SU-DHL-6 (cell line): ENCODE measurements around the gene PPP3CA.

Source experiments
- EZH2phosphoT487 ChIP-seq: fragments of 200-600 bp; sonication (generic), shearing (Covaris generic); conservative IDR thresholded peaks from 2 replicates; pipeline ENCODE4 v1.6.1; 2018; ENCODE audit warnings: mild to moderate bottlenecking, antibody characterized with exemption, low read length, moderate library complexity, mixed read lengths
- TF ChIP-seq, protein P1 (sequence below): fragments of 200-600 bp; sonication (generic); IDR thresholded peaks from one replicate; pipeline ENCODE4 v1.5.1; 2017; ENCODE audit warnings: antibody characterized with exemption, mild to moderate bottlenecking, low read length, moderate library complexity; ENCODE audit not compliant: insufficient read depth, poor library complexity, severe bottlenecking

DNA sequence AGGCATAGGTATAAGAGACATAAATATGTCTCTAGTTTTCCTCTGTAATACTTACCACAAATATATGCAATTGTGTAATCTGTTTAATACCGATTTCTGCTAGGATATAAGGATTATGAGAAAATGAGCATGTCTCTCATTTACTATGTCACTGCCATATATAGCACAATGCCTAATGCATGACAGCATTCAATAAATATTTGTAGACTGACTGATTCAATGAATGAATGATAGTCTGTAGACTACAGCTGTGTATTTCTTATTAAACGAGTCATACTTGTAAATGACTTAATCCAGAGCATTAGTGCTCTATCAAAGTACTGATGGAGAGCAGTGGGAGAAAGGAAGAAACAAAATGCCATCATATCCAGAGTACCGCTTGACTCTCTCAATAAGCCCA, 175.6 kb downstream of the PPP3CA start:
- TF ChIP-seq, protein P1, sequence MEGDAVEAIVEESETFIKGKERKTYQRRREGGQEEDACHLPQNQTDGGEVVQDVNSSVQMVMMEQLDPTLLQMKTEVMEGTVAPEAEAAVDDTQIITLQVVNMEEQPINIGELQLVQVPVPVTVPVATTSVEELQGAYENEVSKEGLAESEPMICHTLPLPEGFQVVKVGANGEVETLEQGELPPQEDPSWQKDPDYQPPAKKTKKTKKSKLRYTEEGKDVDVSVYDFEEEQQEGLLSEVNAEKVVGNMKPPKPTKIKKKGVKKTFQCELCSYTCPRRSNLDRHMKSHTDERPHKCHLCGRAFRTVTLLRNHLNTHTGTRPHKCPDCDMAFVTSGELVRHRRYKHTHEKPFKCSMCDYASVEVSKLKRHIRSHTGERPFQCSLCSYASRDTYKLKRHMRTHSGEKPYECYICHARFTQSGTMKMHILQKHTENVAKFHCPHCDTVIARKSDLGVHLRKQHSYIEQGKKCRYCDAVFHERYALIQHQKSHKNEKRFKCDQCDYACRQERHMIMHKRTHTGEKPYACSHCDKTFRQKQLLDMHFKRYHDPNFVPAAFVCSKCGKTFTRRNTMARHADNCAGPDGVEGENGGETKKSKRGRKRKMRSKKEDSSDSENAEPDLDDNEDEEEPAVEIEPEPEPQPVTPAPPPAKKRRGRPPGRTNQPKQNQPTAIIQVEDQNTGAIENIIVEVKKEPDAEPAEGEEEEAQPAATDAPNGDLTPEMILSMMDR, result no peak
- TF ChIP-seq EZH2phosphoT487, result no peak
